ENCODE results near the gene HEYL.

DNA sequence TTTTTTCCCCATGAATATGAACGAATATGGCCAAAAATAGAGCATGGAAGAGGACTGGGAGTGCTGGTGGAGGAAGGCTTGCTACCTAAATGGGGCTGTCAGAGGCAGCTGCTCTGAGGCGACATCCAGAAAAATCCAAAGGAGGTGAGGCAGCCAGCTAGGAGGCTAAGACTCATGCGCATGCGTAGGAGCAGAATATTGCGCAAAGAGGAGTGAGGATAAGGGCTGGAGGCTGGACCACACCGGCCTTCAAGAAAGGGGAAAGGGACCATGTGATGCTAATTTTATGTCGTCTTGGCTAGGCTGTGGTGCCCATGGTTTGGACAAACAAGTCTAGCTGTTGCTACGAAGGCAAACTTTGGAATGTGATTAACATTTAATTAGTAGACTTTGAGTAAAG is 30.5 kb downstream of the HEYL start:
- TF ChIP-seq POLR2A (IDR thresholded peaks at IDR 0.05; ENCODE audit: low read length) (no peak), GATA1 (IDR thresholded peaks at IDR 0.05; ENCODE audit: low read depth, low read length) (no peak)

Measured in erythroblast (primary cell).